HepG2 (cell line): ENCODE results near the gene KLHL3. TPM values are rescaled to one million over a fixed set of nuclear protein-coding genes. Genes with fewer than 3 reads are reported as not detected.

Source experiments
- ATAC-seq: fragments of 200-7000 bp; cut with Tn5 transposase; 3 replicates; pipeline ENCODE4 v1.9.1; 2020; ENCODE audit warnings: mild to moderate bottlenecking, moderate library complexity
- BruUV-seq: library from RNA; stranded (reverse); fragments of 400-500 nt; replicated peaks from 2 replicates; lab custom pipeline; 2021; lab: Mats Ljungman, UMichigan
- CTCF ChIA-PET: fragments of 300-600 bp; formaldehyde crosslinking; extraction: SDS; loops from one replicate; lab custom pipeline; 2021; ENCODE audit warnings: low total read pairs, inconsistent platforms, low intra/inter-chr PET ratio; lab: Yijun Ruan, JAX
- POLR2A ChIA-PET: fragments of 350-600 bp; sonication (Branson Sonifier 250); formaldehyde crosslinking; loops from one replicate; lab custom pipeline; 2020; ENCODE audit warnings: antibody characterized with exemption, inconsistent platforms; lab: Yijun Ruan, JAX
- DNase-seq: peaks from one replicate; pipeline ENCODE4 v3.0.0-alpha.2; 2015; ENCODE audit warnings: low spot score
- FAIRE-seq: peaks from 3 replicates; lab custom pipeline; 2011; peaks lifted over from hg19 to GRCh38; lab: Jason Lieb, UNC
- H2AFZ ChIP-seq: one replicate; pipeline ENCODE4 v1.6.1; 2011; ENCODE audit warnings: low read length, inconsistent platforms
- H3K27ac ChIP-seq: fragments of 300-600 bp; 3 replicates; pipeline ENCODE4 v1.8.0; 2011; ENCODE audit warnings: mixed run types, mild to moderate bottlenecking, mixed read lengths, low read length, inconsistent platforms; ENCODE audit not compliant: insufficient read depth; ENCODE audit errors: extremely low read length
- H3K27me3 ChIP-seq, 2 experiments: fragments of 200-600 bp in 1 of 2; 2 replicates in 1 of 2; 3 replicates in 1 of 2; pipeline versions ENCODE4 v1.6.0 to v1.8.0; 2011; ENCODE audit warnings: low read length in 2 of 2, mild to moderate bottlenecking in 2 of 2, moderate library complexity in 2 of 2, inconsistent platforms in 1 of 2; ENCODE audit not compliant: insufficient read depth in 2 of 2, control insufficient read depth in 1 of 2
- H3K36me3 ChIP-seq, 2 experiments: fragments of 200-600 bp in 1 of 2; replicated peaks in 1 of 2; 2 replicates in 1 of 2; 3 replicates in 1 of 2; pipeline versions ENCODE4 v1.5.1 to v1.8.0; 2011; ENCODE audit warnings: low read length in 2 of 2, inconsistent platforms in 1 of 2; ENCODE audit not compliant: insufficient read depth in 2 of 2, control insufficient read depth in 1 of 2
- H3K4me1 ChIP-seq: 2 replicates; pipeline ENCODE4 v1.5.1; 2012; ENCODE audit warnings: low read length, inconsistent platforms; ENCODE audit not compliant: insufficient read depth
- H3K4me2 ChIP-seq: 2 replicates; pipeline ENCODE4 v1.6.0; 2011; ENCODE audit warnings: low read depth, low read length, inconsistent platforms
- H3K4me3 ChIP-seq, 3 experiments: fragments of 200-600 bp in 1 of 3; sonication (generic), shearing (Covaris generic) in 1 of 3; replicated peaks in 1 of 3; 2 replicates each; pipeline ENCODE4 v1.5.1; 2011 to 2016; ENCODE audit warnings: low read length in 3 of 3, inconsistent platforms in 2 of 3, low read depth in 2 of 3, mild to moderate bottlenecking in 2 of 3, control low read depth in 1 of 3, mixed read lengths in 1 of 3; ENCODE audit not compliant: insufficient read depth in 1 of 3
- H3K79me2 ChIP-seq: one replicate; pipeline ENCODE4 v1.6.1; 2011; ENCODE audit warnings: low read length, inconsistent platforms; ENCODE audit not compliant: insufficient read depth
- H3K9ac ChIP-seq: 2 replicates; pipeline ENCODE4 v1.6.0; 2011; ENCODE audit warnings: mild to moderate bottlenecking, low read depth, low read length, inconsistent platforms; ENCODE audit not compliant: insufficient read depth
- H3K9me3 ChIP-seq: 2 replicates; pipeline ENCODE4 v1.5.1; 2012; ENCODE audit warnings: mild to moderate bottlenecking, low read length
- H4K20me1 ChIP-seq: 2 replicates; pipeline ENCODE4 v1.6.0; 2011; ENCODE audit warnings: inconsistent platforms, mild to moderate bottlenecking, low read length, moderate library complexity; ENCODE audit not compliant: insufficient read depth
- RFXANK ChIP-seq: IDR thresholded peaks from 2 replicates; pipeline ENCODE4 v1.6.1; 2016
- SP1 ChIP-seq, 2 experiments: fragments of 450-650 bp in 1 of 2; sonication (generic) in 1 of 2; formaldehyde crosslinking in 1 of 2; IDR thresholded peaks; 2 replicates each; pipeline versions ENCODE4 v1.4.0 to v1.6.1; 2016 to 2020; ENCODE audit warnings: missing genetic modification reagents in 1 of 2
- TCF7L2 ChIP-seq: IDR thresholded peaks from 2 replicates; pipeline ENCODE4 v1.6.1; 2011; ENCODE audit warnings: mild to moderate bottlenecking, low read depth, low read length, moderate library complexity
- ZNF782 ChIP-seq: sonication (generic); formaldehyde crosslinking; IDR thresholded peaks from 2 replicates; pipeline ENCODE4 v1.4.0; 2020; ENCODE audit warnings: missing genetic modification reagents, mild to moderate bottlenecking, borderline replicate concordance
- WGBS: methylation state at CpG from one replicate; pipeline ENCODE4 v1.1.6; 2017; ENCODE audit warnings: low lambda C conversion rate; 5-methylcytosine and 5-hydroxymethylcytosine counted together
- in situ Hi-C: cut with HindIII; loops from 2 replicates; pipeline ENCODE4 v1.10.0; 2017; ENCODE audit warnings: low pct_unique_long_range_greater_than_20kb; ENCODE audit not compliant: extremely low pct_ligation_motif_present
- intact Hi-C: fragments of 100-400 bp; cut with micrococcal nuclease; formaldehyde crosslinking; loops from one replicate; pipeline ENCODE4 v1.10.0; 2022; ENCODE audit not compliant: unreplicated experiment
- polyA plus RNA-seq, 8 experiments: library from polyadenylated mRNA; depleted of rRNA in 3 of 8; stranded (reverse) in 7 of 8; unstranded in 1 of 8; fragments of >200 nt; fragmentation: Illumina TruSeq in 4 of 8; extraction: Trizol in 4 of 8; gene quantifications; 2 replicates each; pipeline versions ENCODE4 v1.2.1 to v1.2.3, GENCODE V29; 2011 to 2016; ENCODE audit warnings: low read depth in 4 of 8, missing spikeins in 1 of 8, mixed read lengths in 1 of 8; ENCODE audit not compliant: insufficient read depth in 1 of 8
- total RNA-seq, 5 experiments: library from RNA; depleted of rRNA; stranded (reverse); fragments of >200 nt; fragmentation: Illumina TruSeq; extraction: Trizol; gene quantifications; 2 replicates each; pipeline ENCODE4 v1.2.3, GENCODE V29; 2016; ENCODE audit warnings: low read depth in 1 of 5
- TF ChIP-seq, protein P1 (sequence below): sonication (generic); formaldehyde crosslinking; IDR thresholded peaks from 2 replicates; pipeline ENCODE4 v1.5.0; 2020; ENCODE audit warnings: missing genetic modification reagents

Gene KLHL3
- total and polyA plus RNA-seq, 2 of the 13 experiments (the other 11 are each of a cell fraction or from before 2014, with no cell fraction given) = 0.02 to 0.08 TPM

DNA sequence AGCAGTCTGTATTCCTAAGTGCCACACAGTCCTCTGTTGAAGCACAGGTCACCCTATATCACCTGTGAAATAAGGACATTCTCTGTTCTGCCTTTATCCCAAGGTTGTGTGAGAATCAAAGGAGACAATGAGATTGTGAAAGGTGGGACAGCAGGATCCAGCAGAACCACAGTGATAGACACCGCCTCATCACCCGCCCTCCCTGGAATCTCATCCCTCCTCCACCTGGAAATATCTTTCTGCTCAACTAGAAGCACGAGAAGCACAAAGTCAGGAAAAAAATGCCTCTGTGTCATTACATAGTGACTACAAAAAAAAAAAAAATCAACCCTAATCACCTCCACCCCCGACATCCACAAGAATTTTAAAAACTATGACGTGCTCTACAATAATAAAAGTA is 32.3 kb downstream of the KLHL3 start:
- in situ Hi-C loops (no loop called here), intact Hi-C loops (no loop called here)
- H3K9ac ChIP-seq = no peak overlapping the region
- no peak overlapping the region for H2AFZ ChIP-seq
- no peaks in the 10 kb centered on the region for H3K9me3 ChIP-seq
- H3K36me3 ChIP-seq = no peaks in the 10 kb centered on the region
- BruUV-seq = no TSS peak
- H3K4me2 ChIP-seq = no peak overlapping the region
- no peaks in the 10 kb centered on the region for H4K20me1 ChIP-seq
- H3K27me3 ChIP-seq = peaks cover 1 to 8% of the 10 kb centered on the region in 2 experiments; a peak in 2 of 5 replicates
- no peak for FAIRE-seq
- no peak for DNase-seq
- H3K79me2 ChIP-seq = no peaks in the 10 kb centered on the region
- 55% methylated on average over 5 of the region's 5 CpGs for WGBS
- no peak overlapping the region for H3K27ac ChIP-seq
- POLR2A ChIA-PET = no interaction called here
- TF ChIP-seq ZNF782 (CRISPR knock-in tag) (no peak), TCF7L2 (no peak), RFXANK (CRISPR knock-in tag) (no peak)
- TF ChIP-seq, protein P1, sequence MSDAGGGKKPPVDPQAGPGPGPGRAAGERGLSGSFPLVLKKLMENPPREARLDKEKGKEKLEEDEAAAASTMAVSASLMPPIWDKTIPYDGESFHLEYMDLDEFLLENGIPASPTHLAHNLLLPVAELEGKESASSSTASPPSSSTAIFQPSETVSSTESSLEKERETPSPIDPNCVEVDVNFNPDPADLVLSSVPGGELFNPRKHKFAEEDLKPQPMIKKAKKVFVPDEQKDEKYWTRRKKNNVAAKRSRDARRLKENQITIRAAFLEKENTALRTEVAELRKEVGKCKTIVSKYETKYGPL (CRISPR knock-in tag) = no peak
- CTCF ChIA-PET = no interaction called here
- H3K4me3 ChIP-seq = no peak overlapping the region
- H3K4me1 ChIP-seq = no peaks in the 10 kb centered on the region
- no peak for ATAC-seq

DNA sequence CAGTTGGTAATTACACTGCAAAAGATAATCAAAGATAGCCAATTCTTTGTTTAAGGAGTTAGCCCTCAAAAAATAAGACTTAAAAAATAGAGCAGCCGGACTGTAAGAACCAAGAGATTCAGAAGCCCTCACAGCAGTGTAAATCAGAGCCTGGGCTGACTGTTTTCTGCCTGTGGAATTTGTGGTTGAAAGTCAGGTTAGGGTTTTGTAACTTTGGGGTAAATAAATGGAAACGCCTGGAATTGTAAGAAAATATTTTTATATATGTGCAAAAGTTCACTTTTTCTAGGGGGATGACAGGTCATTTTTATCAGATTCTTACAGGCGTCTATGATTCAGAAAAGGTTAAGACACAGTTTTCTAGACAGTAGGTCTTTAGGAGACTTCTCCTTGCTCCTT is 35.6 kb downstream of the KLHL3 start:
- intact Hi-C loops = no loop called here
- no TSS peak for BruUV-seq

More for the DNA sequence above, 35.6 kb downstream of the KLHL3 start:
- 38% methylated on average over 3 of the region's 3 CpGs for WGBS
- H3K4me3 ChIP-seq = no peak overlapping the region
- TF ChIP-seq SP1 (IDR thresholded peaks at IDR 0.05) (no peak), SP1 (CRISPR knock-in tag; IDR thresholded peaks at IDR 0.05) (no peak)
- peaks cover 1 to 8% of the 10 kb centered on the region in 2 experiments; a peak in 2 of 5 replicates for H3K27me3 ChIP-seq
- no peaks in the 10 kb centered on the region for H3K79me2 ChIP-seq
- ChIA-PET CTCF (no interaction called here), POLR2A (no interaction called here)
- in situ Hi-C loops = no loop called here
- no peak overlapping the region for H3K9ac ChIP-seq
- H3K4me1 ChIP-seq = no peaks in the 10 kb centered on the region
- DNase-seq = no peak
- no peak for ATAC-seq
- no peak overlapping the region for H2AFZ ChIP-seq
- FAIRE-seq = no peak
- no peaks in the 10 kb centered on the region for H3K9me3 ChIP-seq
- H3K4me2 ChIP-seq = no peak overlapping the region
- no peaks in the 10 kb centered on the region for H4K20me1 ChIP-seq
- no peaks in the 10 kb centered on the region for H3K36me3 ChIP-seq
- H3K27ac ChIP-seq = no peak overlapping the region
